HG02885 (cell line): ENCODE results near the gene DOCK4.

ENCODE experiments used
- ATAC-seq: cut with Tn5 transposase; IDR thresholded peaks from one replicate; pipeline ENCODE4 v1.9.1; 2021; ENCODE audit warnings: mild to moderate bottlenecking; ENCODE audit not compliant: unreplicated experiment, poor library complexity

Gene DOCK4

DNA sequence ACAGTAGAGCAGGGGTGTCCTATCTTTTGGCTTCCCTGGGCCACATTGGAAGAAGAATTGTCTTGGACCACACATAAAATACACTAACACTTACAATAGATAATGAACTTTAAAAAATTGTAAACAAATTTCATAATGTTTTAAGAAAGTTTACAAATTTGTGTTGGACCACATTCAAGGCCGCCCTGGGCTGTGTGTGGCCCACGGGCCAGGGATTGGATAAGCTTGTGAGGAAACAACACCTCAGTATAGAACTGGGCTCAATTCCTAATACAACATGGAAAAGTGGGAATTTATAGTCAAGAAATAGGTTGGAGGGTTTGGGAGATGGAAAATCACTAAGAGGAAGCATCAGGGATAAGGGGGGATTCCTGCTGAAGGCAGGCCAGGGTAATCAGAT lies 18.0 kb upstream of the DOCK4 start:
- no peak for ATAC-seq

- no peak for ATAC-seq
These were observed 17.1 kb upstream of the DOCK4 start for GRCh38 chr7:112223310-112223709.

GRCh38 chr7:112220877-112221434 lies 14.8 kb upstream of the DOCK4 start:
- ATAC-seq: no peak

DNA sequence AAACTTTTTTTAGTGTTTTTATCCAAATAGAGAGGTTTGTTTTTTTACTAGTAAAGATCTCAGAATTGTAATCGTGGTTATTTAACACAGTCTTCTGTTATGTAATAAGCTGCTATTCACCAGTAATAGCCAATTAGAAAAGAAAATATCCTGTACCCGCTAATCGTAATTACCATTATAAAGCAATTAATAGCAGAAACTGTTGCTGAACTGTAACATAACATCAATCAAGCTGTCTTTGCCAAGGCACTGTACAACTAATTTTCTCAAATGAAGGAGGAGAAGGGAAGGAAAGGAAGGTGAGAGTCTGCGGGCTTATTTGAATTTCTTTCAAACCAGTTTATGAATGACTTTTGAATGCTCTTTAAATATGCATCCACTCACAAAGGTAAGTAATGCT lies 9.6 kb upstream of the DOCK4 start:
- no peak for ATAC-seq

- no peak for ATAC-seq
These were observed 8.7 kb upstream of the DOCK4 start for GRCh38 chr7:112214883-112215282.

GRCh38 chr7:112214268-112214667 lies 8.1 kb upstream of the DOCK4 start:
- ATAC-seq: no peak

DNA sequence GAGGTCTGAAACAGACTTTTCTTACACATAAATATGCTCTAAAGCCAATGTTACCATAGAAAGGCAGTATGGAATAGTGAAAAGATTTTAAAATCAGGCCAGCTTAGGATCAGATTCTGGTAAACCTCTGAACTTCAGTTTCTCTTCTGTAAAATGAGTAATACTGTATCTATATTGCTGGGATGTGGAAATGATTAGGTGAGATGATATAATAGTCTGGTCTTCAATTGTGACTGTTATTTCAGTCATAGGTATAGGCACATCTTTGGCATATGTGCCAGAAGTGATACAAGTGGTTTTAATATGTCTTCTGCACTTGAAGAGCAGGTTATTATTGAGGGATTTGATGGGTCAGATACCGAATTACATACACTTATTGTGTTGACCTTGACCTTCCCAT lies 7.5 kb upstream of the DOCK4 start:
- ATAC-seq: no peak

- no peak for ATAC-seq
These were observed 6.4 kb upstream of the DOCK4 start for GRCh38 chr7:112212571-112212970.

GRCh38 chr7:112211348-112211907 lies 5.2 kb upstream of the DOCK4 start:
- ATAC-seq: no peak

DNA sequence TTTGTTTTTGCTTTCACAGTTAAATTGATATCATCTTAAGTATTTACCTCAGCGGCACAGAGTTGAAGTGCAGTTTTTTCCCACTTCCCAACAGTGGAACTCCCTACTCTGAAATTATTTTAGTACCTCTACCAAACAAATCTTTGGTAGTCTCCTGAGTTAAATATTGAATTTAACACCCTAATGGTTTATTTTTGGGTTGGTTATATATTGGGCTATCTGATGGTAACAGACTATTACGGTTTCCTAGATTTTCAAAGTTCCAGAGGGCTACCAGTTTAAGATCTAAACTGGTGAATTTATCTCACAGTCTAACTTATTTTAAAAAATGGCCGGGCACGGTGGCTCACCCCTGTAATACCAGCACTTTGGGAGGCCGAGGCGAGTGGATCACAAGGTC lies 1.6 kb upstream of the DOCK4 start:
- ATAC-seq: no peak

DNA sequence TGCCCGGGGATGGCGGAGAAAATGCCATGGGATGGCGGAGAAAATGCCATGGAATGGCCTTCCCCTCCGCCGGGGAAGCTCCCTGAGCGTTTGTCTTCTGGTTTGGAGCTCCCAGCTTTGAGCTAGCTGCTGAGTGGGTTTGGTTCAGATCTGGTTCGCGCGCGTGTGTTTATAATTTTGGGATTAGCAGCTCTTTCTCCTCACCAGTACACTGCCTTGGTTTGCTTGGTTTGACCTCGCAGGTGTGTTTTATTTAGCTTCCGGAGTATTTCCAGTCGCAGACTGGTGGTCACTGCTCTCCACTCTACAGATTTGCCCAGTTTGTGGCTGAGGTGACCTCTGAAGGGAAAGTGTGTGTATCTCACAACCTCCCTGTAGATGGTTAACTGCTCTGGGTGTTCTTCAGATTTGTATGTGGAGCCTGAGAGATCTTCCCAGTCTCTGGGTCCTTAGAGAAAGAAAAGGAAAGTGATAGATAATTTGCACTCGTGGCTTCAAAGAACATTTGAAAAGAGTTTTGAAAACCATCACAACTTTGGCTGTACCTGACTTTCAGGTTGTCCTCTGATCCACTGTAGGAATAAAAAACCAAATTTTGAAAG lies 893 bp upstream of the DOCK4 start:
- no peak for ATAC-seq

DNA sequence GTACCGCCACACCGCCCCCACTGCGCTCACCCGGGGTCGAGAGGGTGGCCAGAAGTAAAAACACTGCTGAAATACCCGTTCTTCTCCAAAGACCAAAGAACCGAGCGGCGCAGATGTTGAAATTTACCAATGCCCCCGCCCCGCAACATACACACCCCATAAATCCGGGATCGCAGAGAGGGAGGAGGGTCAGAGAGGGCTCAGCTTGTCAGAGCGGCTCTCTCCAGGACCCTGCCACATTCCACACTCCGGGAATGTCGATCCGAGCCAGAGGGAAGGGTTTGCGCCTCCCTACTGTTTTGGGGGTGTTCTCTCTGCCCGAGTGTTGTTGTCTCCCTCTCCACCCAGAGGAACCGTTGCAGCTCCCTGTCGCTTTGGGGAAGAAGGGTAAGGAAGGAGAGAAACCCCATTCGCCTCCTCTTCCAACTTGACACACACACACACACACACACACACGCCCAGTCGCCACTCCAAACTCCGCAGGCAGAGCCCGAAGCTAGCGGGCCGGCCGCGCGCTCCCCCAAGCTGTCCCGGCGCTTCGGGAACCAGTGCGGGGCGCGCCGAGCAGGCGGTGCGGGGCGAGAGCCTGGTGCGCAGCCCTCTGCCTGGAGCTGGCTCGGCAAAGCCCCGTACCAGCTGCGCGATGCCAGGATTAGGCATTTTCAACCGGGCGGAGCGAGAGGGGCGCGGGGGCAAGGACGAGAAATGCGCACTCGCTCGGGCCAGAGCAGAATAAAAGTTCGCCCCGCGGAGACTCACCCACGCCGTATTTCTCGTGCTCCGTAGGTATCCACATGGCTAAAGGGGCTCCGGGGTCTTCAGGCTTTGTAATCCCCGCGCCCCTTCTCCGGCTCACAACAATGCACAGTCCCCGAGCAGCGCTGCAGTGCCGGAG lies 609 bp downstream of the DOCK4 start:
- peak; percentile 16 for ATAC-seq

- no peak for ATAC-seq
These were observed 1.5 kb downstream of the DOCK4 start for GRCh38 chr7:112204499-112205342.

DNA sequence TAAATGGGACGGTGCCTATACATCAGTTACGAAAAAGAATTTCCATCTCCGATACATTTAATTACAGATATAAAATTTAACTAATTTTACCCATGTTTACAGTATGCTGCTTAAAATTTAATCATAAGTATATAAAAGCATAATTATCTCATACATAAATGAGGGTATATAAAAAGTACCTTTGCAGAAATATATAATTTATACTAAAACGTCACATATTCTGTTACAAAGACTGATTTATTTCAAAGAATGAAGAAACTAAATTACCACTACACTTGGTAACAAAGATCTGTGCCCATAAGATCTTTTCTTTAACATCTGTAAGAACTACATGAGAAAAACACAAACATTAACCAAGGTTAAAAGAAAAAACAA lies 2.8 kb downstream of the DOCK4 start:
- ATAC-seq: no peak

DNA sequence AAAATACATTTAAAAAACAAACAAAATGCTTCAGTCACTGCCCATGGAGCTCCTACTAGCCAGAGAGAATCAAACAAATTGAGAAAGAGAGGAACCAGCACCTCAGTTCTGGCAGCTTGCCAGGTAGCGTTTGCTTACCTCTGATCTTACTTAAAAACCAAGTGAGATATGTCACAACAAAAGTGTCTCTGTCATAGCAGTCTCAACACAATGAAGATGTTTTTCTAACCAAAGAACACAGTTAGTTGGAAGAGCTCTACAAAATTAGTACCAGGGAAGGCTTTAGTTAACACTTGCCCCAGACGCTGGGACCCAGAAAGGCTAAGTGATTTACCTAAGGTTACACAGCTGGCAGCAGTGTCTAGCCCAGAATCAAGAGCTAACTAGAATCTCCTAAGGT lies 3.4 kb downstream of the DOCK4 start:
- no peak for ATAC-seq

- ATAC-seq: no peak
These were observed 4.4 kb downstream of the DOCK4 start for GRCh38 chr7:112201839-112202238.

DNA sequence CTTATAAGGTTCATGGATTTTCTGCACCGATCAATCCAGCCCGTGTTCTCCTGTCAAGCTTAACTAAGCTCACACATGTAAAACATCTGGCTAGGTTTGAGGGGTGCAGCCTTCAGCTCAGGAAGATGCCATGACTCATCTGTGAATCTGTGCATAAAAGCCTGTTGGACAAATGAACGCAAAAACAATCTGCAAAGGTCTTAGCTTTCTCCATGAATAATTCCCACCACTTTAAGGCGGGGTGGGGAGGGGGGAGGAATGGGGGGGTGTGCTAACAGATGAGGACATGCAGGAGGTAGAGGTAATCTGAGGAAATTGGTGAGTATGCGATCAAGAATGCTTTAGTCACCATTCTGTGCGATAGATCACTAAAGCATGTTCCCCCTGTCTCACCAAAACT lies 4.8 kb downstream of the DOCK4 start:
- ATAC-seq: no peak

DNA sequence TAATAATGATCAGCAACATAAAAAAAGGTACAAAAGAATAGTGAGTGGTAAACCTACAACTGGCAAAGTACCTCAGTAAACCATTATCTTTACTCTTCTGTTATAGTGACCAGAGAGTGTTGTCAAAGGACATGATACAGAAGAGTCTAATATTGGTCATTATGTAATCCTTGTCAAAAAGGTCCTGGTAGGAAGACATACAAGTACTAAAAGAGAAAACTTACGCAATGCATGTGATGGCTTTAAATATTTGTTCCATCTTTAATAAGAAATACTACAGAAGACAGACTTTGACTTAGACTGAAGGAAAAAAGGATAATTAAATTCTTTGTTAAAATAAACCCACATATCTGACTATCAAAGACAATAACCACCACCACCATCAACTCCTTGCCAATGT lies 6.5 kb downstream of the DOCK4 start:
- ATAC-seq: no peak

GRCh38 chr7:112199035-112199655 lies 7.1 kb downstream of the DOCK4 start:
- ATAC-seq: no peak

DNA sequence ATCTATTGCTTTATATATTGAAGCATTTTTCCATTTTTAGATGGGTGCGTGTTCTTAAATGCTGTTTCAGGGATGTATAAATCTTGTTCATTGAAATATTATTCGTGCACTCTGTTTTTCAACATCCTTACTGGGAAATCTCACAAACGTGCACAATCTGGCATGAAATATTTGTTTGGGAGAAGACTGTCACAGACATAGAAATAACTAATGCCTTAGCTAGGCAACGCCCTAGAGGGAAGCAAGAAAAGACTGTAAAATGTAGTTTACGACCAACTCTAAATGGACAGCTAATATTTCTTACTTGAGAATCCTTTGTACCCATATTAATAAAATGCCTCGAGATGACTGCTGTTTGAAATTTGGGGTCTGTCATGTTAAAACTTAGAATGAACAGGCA lies 8.9 kb downstream of the DOCK4 start:
- no peak for ATAC-seq
